Right cardiac atrium (tissue), 5 donors: ENCODE measurements around the gene DAPK1. TPM values are rescaled to one million over a fixed set of nuclear protein-coding genes. Genes with fewer than 3 reads are reported as not detected.
A peak's percentile ranks its signal among the peaks of the same experiment; 100 is the strongest.

ENCODE experiments used
- ATAC-seq, 2 donors: fragments of 200-7000 bp; cut with Tn5 transposase; one replicate each; pipeline versions ENCODE4 v1.8.0 to v1.9.1; 2020; ENCODE audit warnings: moderate library complexity in 2 of 2, mild to moderate bottlenecking in 1 of 2
- DNase-seq, 3 donors: peaks; one replicate each; pipeline ENCODE4 v3.0.0-alpha.2; 2020
- H3K27ac ChIP-seq: one replicate; pipeline ENCODE4 v1.5.1; 2013; ENCODE audit warnings: mild to moderate bottlenecking, low read length, control low read depth, moderate library complexity
- H3K27me3 ChIP-seq: one replicate; pipeline ENCODE4 v1.6.1; 2013; ENCODE audit not compliant: control insufficient read depth, insufficient read depth
- H3K4me1 ChIP-seq: one replicate; pipeline ENCODE4 v1.6.1; 2013; ENCODE audit warnings: low read length; ENCODE audit not compliant: control insufficient read depth, insufficient read depth
- H3K4me3 ChIP-seq: one replicate; pipeline ENCODE4 v1.5.1; 2013; ENCODE audit warnings: low read length, control low read depth
- H3K9me3 ChIP-seq: one replicate; pipeline ENCODE4 v1.6.1; 2013; ENCODE audit warnings: low read length; ENCODE audit not compliant: control insufficient read depth
- WGBS: extraction: QIAGEN DNeasy Blood & Tissue Kit; methylation state at CpG from one replicate; pipeline ENCODE4 v1.1.7; 2013; 5-methylcytosine and 5-hydroxymethylcytosine counted together
- intact Hi-C, 4 donors: fragments of 100-400 bp; cut with DNase I; formaldehyde crosslinking; loops; one replicate each; pipeline versions ENCODE4 v1.11.0 to v1.14.0; 2022 to 2023
- polyA plus RNA-seq: library from polyadenylated mRNA; stranded (reverse); fragments of 200-250 nt; gene quantifications from one replicate; pipeline ENCODE4 v1.2.3, GENCODE V29; 2013
- total RNA-seq, 4 donors: library from RNA; stranded (reverse); fragmentation: NEBNext Ultra II Directional; extraction: Animal tissue kit (Norgen Biotek cat#: 25700); gene quantifications; one replicate each; pipeline ENCODE4 v1.2.1, GENCODE V29; 2021
- donor health status: healthy with polysubstance abuse.
- donor health status: DM: no; HTN: yes; CAD: no.
- donor health status: DM: no; HTN: no; CAD: no.
- donor health status: DM: no; HTN: yes; CAD: no; lungs with severe emphysema.
- donor health status: DM: yes; HTN: yes; CAD: no.

DAPK1 gene
- total and polyA plus RNA-seq, 5 donors, result 5.2 to 20.1 (median 18.5) TPM

DNA sequence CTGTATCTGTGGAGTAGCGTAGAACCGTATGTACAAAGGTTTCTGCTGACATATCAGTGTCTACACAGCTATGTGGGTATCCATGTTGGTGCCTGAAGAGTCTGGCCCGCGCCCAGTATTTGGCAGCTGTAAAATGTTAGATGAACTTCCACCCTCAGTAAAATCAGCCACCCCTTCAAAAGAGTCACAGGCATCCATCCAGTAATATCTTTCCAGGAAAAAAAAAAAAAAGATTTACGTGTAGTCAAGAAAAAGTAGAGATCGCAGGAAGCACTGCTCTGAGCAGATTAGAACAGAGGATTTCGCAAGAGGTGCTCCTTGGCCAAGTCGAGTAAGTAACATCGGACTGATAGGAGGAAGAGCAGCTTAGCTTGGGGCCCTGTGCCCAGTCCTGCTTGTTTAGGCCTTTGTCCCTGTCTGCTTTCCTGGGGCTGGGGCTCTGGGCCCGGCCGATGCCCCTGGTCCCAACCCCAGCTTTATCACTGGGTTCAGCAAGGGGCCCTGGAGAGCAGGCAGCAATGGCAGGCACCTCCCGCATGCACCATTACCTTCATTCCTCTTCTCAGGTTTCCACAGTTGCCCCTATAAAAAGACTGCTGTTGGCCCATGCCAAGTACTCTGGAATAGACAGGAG, 21.2 kb downstream of the DAPK1 start:
- H3K27me3 ChIP-seq, result no peaks in the 10 kb centered on the region
- no peak overlapping the region for H3K4me3 ChIP-seq
- ATAC-seq, result peak; percentile 94 to 95
- peak overlapping the region; percentile 22 for H3K27ac ChIP-seq
- H3K9me3 ChIP-seq, result no peaks in the 10 kb centered on the region
- intact Hi-C loops, result no loop called here
- H3K4me1 ChIP-seq, result peaks cover 6% of the 10 kb centered on the region
- DNase-seq, result peak; percentile 83 to 89 (median 86)
- 29% methylated on average over 12 of the region's 12 CpGs for WGBS

DNA sequence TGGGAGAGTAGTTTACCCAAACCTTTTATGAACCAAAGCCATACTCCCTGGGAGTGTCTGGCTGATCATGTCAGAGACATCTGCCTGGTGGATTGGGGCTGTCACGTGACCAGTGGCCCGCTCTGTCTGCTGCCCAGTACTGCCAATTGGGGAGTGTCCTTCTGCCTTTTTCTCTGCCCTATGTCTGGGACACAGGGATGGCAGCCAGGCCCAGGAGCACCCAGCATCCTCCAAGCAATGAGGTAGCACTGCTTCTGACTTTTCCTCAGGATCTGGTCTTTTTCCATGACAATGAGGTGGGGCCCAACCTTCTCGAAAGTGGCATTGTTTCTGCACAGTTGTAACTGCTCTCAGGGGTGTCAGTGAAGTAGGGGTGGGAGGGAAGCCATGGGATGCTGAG, 21.8 kb downstream of the DAPK1 start:
- H3K27ac ChIP-seq, result no peak overlapping the region
- H3K4me1 ChIP-seq, result peaks cover 6% of the 10 kb centered on the region
- no peaks in the 10 kb centered on the region for H3K9me3 ChIP-seq
- ATAC-seq (peak; percentile 12 to 18), DNase-seq (peak in 1 of 3 donors; percentile 55)
- H3K4me3 ChIP-seq, result no peak overlapping the region
- H3K27me3 ChIP-seq, result no peaks in the 10 kb centered on the region
- WGBS, result 49% methylated on average over 3 of the region's 3 CpGs
- intact Hi-C loops, result no loop called here

DNA sequence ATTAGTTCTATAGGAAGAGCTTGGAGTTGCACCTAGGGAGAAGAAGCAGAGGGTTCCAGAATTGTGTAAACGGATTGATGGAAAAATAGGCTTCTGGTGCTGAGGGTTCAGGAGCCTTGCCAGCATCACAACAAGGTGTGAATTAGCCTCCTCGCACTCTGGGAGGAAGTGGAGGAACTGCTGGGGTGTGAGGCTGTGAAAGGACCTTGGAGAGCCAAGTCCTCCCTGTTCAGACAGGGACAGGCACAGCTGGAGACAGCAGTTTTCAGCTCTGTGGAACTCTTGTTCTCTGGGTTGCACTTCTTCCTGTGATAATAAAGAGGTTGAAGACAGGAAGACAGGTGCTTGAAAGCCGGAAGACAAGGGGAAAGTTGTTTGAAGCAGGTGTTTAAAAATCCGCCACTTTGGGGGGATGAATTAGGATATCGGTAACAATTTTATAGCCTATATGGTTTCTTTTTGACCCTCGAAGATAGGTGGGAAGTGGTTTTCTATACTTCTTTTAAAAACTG, 22.6 kb downstream of the DAPK1 start:
- DNase-seq (no peak), ATAC-seq (no peak)
- Histone ChIP-seq H3K4me1 (peaks cover 6% of the 10 kb centered on the region), H3K9me3 (no peaks in the 10 kb centered on the region), H3K27ac (no peak overlapping the region), H3K4me3 (no peak overlapping the region), H3K27me3 (no peaks in the 10 kb centered on the region)
- 54% methylated on average over 6 of the region's 6 CpGs for WGBS
- intact Hi-C loops, result no loop called here

DNA sequence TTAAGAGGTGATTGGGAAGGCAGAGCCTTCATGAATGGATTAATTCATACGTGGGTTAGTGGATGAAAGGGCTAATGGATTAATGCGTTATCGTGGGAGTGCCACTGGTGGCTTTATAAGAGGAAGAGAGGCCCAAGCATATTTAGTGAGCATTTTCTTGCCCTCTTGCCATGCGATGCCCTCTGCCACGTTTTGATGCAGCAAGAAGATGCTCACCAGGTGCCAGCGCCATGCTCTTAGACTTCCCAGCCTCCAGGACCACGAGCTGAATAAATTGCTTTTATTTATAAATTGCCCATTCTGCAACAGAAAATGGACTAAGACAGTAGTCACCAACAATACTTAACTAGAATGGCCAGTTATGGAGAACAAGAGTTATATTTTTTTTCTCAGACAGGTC, 24.2 kb downstream of the DAPK1 start:
- Histone ChIP-seq H3K9me3 (no peaks in the 10 kb centered on the region), H3K27me3 (no peaks in the 10 kb centered on the region), H3K27ac (no peak overlapping the region), H3K4me1 (peaks cover 3% of the 10 kb centered on the region), H3K4me3 (no peak overlapping the region)
- intact Hi-C loops, result no loop called here
- ATAC-seq (no peak), DNase-seq (no peak)
- WGBS, result 80% methylated on average over 7 of the region's 7 CpGs

DNA sequence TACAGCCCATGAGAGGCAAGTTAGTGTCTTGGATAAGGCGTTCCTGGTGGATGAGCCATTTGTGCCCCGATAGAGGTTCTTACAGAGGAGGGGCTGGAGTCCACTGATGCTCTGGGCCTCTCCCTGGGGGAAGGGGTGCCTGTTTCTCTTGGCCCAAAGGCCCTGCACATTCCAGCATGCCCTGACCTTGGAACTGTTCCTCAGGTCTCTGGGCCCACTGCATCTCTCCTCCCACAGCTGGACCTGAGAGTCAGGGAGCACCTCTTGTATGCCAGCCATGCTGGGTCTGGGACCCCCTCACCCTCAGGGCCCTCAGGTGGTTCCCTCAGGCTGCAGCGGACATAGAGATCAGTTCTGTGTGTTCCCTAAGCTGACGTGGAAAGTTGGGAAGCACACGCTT, 26.4 kb downstream of the DAPK1 start:
- H3K27ac ChIP-seq, result no peak overlapping the region
- intact Hi-C loops, result no loop called here
- DNase-seq (no peak), ATAC-seq (no peak)
- H3K9me3 ChIP-seq, result no peaks in the 10 kb centered on the region
- WGBS, result 91% methylated on average over 5 of the region's 5 CpGs
- peaks cover 2% of the 10 kb centered on the region for H3K4me1 ChIP-seq
- no peaks in the 10 kb centered on the region for H3K27me3 ChIP-seq
- H3K4me3 ChIP-seq, result no peak overlapping the region

DNA sequence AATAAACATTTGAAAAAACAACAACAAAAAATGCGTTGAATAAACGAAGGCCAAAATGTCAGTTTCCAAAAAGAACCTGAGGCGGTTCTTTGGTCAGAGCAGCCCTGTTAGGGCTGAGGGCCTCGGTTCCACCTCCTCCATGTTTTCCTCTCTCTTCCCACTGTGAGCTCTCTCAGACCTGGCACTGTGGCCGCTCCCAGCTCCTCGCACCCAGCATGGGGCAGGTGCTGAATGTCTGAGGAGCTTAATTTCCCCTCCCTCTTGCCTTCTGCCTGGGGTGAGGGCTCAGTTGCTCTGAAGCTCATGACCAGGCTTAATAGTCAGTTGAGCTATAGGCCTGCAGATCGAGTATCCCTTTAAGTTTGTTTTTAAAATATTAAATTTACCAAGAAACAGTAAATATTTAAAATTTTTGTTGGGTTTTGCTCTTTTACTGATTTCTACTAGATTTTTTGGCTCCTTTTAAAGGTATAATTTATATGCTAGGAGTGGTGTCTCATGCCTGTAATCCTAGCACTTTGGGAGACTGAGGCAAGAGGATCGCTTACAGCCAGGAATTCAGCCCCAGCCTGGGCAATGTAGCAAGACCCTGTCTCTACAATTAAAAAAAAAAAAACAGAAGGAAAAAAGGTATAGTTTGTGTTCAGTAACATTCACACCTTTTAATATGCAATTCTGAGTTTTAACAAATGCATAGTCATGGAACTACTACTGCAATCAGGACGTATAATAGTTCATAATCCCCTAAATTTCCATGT, 28.1 kb downstream of the DAPK1 start:
- ATAC-seq (no peak), DNase-seq (no peak)
- Histone ChIP-seq H3K9me3 (no peaks in the 10 kb centered on the region), H3K4me1 (no peaks in the 10 kb centered on the region), H3K27ac (no peak overlapping the region), H3K4me3 (no peak overlapping the region), H3K27me3 (no peaks in the 10 kb centered on the region)
- intact Hi-C loops, result no loop called here
- WGBS, result 98% methylated on average over 9 of the region's 9 CpGs

DNA sequence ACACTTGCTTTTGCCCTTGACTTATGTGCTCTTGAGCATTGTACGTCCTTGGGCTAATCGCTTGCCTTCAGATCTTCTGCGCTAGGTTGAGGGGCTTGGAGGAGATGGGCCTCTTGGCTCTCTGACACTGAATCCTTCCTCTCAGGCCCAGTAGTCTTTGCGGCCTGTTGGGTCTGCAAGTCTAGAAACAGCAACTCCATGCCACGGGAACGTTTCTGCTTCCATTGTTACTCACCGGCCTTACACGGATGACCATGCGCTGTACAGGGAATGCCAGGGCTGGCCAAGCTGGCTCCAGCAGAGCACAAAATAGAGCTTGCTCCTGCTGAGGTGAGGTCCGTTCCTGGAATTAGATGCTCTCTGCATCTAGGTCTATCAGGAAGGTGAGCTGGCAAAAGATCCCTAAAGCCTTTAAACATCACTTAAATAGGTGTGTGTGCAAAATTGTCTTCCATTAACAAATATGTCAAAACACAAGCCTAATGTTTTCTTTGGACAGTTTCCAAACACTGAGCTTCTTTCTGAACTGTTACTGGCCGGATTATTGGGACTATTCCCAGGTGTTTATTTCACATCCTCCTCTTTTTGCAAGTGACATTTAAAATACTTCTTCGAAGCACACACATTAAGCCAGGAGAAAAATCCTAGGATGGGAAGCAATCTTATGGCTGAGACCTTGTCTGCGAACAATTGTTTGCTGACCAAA, 29.7 kb downstream of the DAPK1 start:
- no peak for ATAC-seq
- Histone ChIP-seq H3K27ac (no peak overlapping the region), H3K9me3 (no peaks in the 10 kb centered on the region), H3K4me1 (no peaks in the 10 kb centered on the region), H3K27me3 (no peaks in the 10 kb centered on the region), H3K4me3 (no peak overlapping the region)
- intact Hi-C loops, result no loop called here
- WGBS, result 70% methylated on average over 13 of the region's 13 CpGs
- DNase-seq, result no peak

DNA sequence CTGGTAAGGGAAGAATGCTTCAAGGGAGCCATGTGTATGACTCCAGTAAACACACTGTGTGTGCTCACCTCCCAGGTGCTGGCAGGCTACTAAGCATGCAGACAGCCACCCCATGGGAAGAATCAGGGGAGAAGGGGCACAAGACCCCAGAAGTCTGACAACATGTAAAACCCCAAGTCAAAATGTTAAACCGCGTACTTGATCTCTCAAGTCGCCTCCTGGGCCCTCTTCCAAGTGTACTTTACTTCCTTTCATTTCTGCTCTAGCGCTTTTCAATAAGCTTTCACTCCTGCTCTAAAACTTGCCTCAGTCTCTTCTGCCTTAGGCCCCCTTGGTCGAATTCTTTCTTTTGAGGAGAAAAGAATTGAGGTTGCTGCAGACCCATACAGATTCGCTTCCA, 31.3 kb downstream of the DAPK1 start:
- 82% methylated on average over 6 of the region's 6 CpGs for WGBS
- no peaks in the 10 kb centered on the region for H3K9me3 ChIP-seq
- intact Hi-C loops, result no loop called here
- no peak for DNase-seq
- H3K4me1 ChIP-seq, result no peaks in the 10 kb centered on the region
- no peaks in the 10 kb centered on the region for H3K27me3 ChIP-seq
- no peak for ATAC-seq
- H3K27ac ChIP-seq, result no peak overlapping the region
- no peak overlapping the region for H3K4me3 ChIP-seq

DNA sequence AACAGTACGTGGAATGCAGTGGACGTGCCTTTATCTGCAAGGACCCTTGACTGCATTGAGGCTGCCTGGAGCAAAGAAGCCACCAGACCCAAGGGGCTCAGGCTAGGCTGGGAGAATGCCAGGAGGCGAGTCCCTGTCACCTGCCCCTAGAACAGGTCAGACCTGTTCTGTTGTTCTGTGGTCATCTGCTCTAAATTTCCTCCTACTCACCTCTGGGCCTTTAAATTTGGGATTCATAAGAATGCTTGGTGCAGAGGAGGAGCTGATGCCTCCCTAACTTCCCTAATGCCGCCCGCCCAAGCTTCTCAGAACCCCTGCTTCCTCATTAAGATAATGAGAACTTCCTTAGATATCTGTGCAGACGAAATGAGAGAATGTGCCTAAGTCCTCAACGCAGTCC, 32.0 kb downstream of the DAPK1 start:
- Histone ChIP-seq H3K9me3 (no peaks in the 10 kb centered on the region), H3K4me1 (no peaks in the 10 kb centered on the region), H3K4me3 (no peak overlapping the region), H3K27me3 (no peaks in the 10 kb centered on the region), H3K27ac (no peak overlapping the region)
- 69% methylated on average over 7 of the region's 7 CpGs for WGBS
- ATAC-seq, result peak in 1 of 2 donors; percentile 55
- intact Hi-C loops, result no loop called here
- DNase-seq, result no peak

DNA sequence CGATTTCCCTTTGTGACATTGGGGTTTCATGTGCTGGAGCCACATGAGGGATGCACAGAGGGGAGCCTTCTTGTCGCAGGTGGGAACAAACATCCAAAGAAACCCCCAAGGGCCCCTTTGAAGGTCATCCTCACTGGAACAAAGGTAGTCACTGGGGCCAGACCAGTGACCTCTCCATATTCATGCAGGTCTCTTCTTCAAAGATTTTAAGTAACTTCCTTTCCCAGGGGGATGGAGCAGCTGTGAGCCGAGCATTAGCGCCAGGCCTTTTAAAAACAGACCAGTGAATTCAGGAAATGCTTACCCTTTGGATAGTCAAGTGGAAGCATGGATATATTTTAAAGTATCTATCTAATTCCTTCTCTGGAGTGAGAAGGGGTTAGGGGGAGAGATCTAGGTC, 33.0 kb downstream of the DAPK1 start:
- intact Hi-C loops, result no loop called here
- WGBS, result 65% methylated on average over 4 of the region's 4 CpGs
- DNase-seq, result no peak
- H3K27ac ChIP-seq, result no peak overlapping the region
- ATAC-seq, result no peak
- H3K4me1 ChIP-seq, result no peaks in the 10 kb centered on the region
- H3K4me3 ChIP-seq, result no peak overlapping the region
- H3K9me3 ChIP-seq, result no peaks in the 10 kb centered on the region
- no peaks in the 10 kb centered on the region for H3K27me3 ChIP-seq
